ENCODE measurements around the gene HLA-E. TPM values are rescaled to one million over a fixed set of nuclear protein-coding genes. Genes with fewer than 3 reads are reported as not detected.
A peak's percentile ranks its signal among the peaks of the same experiment; 100 is the strongest.

The HLA-E gene
- total RNA-seq, 5 donors from 2014 or later (not counting 1 experiment from before 2014, with no cell fraction given) = 1,114 to 1,417 (median 1,253) TPM

- Mint-ChIP-seq H3K27me3 (peaks cover 82 to 89% of the 10 kb centered on the region in 2 donors), H3K4me3 (no peak overlapping the region), H3K9me3 (peaks cover 0 to 19% (median 12%) of the 10 kb centered on the region in 3 donors), H3K4me1 (peaks cover 31 to 42% (median 40%) of the 10 kb centered on the region in 3 donors), H3K27ac (no peak overlapping the region), H3K36me3 (peaks cover 5% of the 10 kb centered on the region)
- POLR2A ChIA-PET = no interaction called here
- Histone ChIP-seq H3K27ac (ENCODE audit: low read length) (no peak overlapping the region), H3K4me1 (ENCODE audit: control insufficient read depth in 1 of 2, extremely low read depth in 1 of 2, insufficient read depth in 2 of 2, low read length in 2 of 2) (peaks cover 17 to 38% of the 10 kb centered on the region in 2 experiments), H3K4me3 (ENCODE audit: control insufficient read depth in 1 of 2, extremely low read depth in 1 of 2, low read length in 1 of 2) (no peak overlapping the region), H3K27me3 (replicated peaks in 1 of 2; ENCODE audit: control insufficient read depth in 2 of 2, extremely low read depth in 1 of 2, insufficient read depth in 2 of 2, low read length in 1 of 2) (peaks cover 26 to 77% of the 10 kb centered on the region in 2 experiments), H3K36me3 (ENCODE audit: control insufficient read depth in 2 of 2, extremely low read depth in 1 of 2, insufficient read depth in 1 of 2, low read length in 1 of 2) (no peaks in the 10 kb centered on the region), H3K9me3 (peaks cover 4% of the 10 kb centered on the region)
- DNase-seq = no peak
- CTCF ChIA-PET = no interaction called here
- no peak for ATAC-seq (replicated peaks in 1 of 4)
- WGBS (ENCODE audit: insufficient coverage) = 53% methylated on average over 3 of the region's 5 CpGs
These were observed 28.3 kb upstream of the HLA-E start for GRCh38 chr6:30461055-30461454.

GRCh38 chr6:30462482-30462881 is 26.8 kb upstream of the HLA-E start:
- Histone ChIP-seq H3K4me3 (ENCODE audit: control insufficient read depth in 1 of 2, extremely low read depth in 1 of 2, low read length in 1 of 2) (no peak overlapping the region), H3K9me3 (peaks cover 4% of the 10 kb centered on the region), H3K4me1 (ENCODE audit: control insufficient read depth in 1 of 2, extremely low read depth in 1 of 2, insufficient read depth in 2 of 2, low read length in 2 of 2) (peaks cover 21 to 52% of the 10 kb centered on the region in 2 experiments), H3K27me3 (replicated peaks in 1 of 2; ENCODE audit: control insufficient read depth in 2 of 2, extremely low read depth in 1 of 2, insufficient read depth in 2 of 2, low read length in 1 of 2) (peaks cover 28 to 77% of the 10 kb centered on the region in 2 experiments), H3K36me3 (ENCODE audit: control insufficient read depth in 2 of 2, extremely low read depth in 1 of 2, insufficient read depth in 1 of 2, low read length in 1 of 2) (no peaks in the 10 kb centered on the region), H3K27ac (ENCODE audit: low read length) (no peak overlapping the region)
- POLR2A ChIA-PET = no interaction called here
- Mint-ChIP-seq H3K4me1 (peaks cover 40 to 52% (median 52%) of the 10 kb centered on the region in 3 donors), H3K27ac (no peak overlapping the region), H3K9me3 (peaks cover 0 to 19% (median 12%) of the 10 kb centered on the region in 3 donors), H3K27me3 (peaks cover 82 to 87% of the 10 kb centered on the region in 2 donors), H3K36me3 (peaks cover 5% of the 10 kb centered on the region), H3K4me3 (peak overlapping the region in 1 of 3 donors; percentile 81)
- DNase-seq (no peak), ATAC-seq (replicated peaks in 1 of 4) (no peak)
- CTCF ChIA-PET = no interaction called here
- 52% methylated on average over 6 of the region's 7 CpGs for WGBS (ENCODE audit: insufficient coverage)

- no peaks in the 10 kb centered on the region for H3K36me3 ChIP-seq (ENCODE audit: control insufficient read depth in 2 of 2, extremely low read depth in 1 of 2, insufficient read depth in 1 of 2, low read length in 1 of 2)
- no peak overlapping the region for H3K27ac Mint-ChIP-seq
- ATAC-seq (replicated peaks in 1 of 4) (peak in 3 of 4 experiments; percentile 8 to 39 (median 38)), DNase-seq (no peak)
- peaks cover 40 to 54% (median 52%) of the 10 kb centered on the region in 3 donors for H3K4me1 Mint-ChIP-seq
- H3K27ac ChIP-seq (ENCODE audit: low read length) = no peak overlapping the region
- ChIA-PET CTCF (interaction anchor here in 1 of 2 donors (0.7 to 1.3 kb wide), 3 partner anchors 10 to 149 kb away, joined by 3 to 4 read pairs (median 3); no protein-coding TSS in a partner anchor), POLR2A (no interaction called here)
- H3K27me3 ChIP-seq (replicated peaks in 1 of 2; ENCODE audit: control insufficient read depth in 2 of 2, extremely low read depth in 1 of 2, insufficient read depth in 2 of 2, low read length in 1 of 2) = peaks cover 25 to 78% of the 10 kb centered on the region in 2 experiments
- H3K4me3 ChIP-seq (ENCODE audit: control insufficient read depth in 1 of 2, extremely low read depth in 1 of 2, low read length in 1 of 2) = peak overlapping the region; percentile 0 to 35
- peaks cover 4% of the 10 kb centered on the region for H3K9me3 ChIP-seq
- WGBS (ENCODE audit: insufficient coverage) = no CpG with 5 or more reads among the region's 9 CpGs
- H3K36me3 Mint-ChIP-seq = peaks cover 5% of the 10 kb centered on the region
- H3K9me3 Mint-ChIP-seq = peaks cover 0 to 19% (median 12%) of the 10 kb centered on the region in 3 donors
- H3K4me1 ChIP-seq (ENCODE audit: control insufficient read depth in 1 of 2, extremely low read depth in 1 of 2, insufficient read depth in 2 of 2, low read length in 2 of 2) = peaks cover 21 to 53% of the 10 kb centered on the region in 2 experiments
- peaks cover 78 to 83% of the 10 kb centered on the region in 2 donors for H3K27me3 Mint-ChIP-seq
- peak overlapping the region in 1 of 3 donors; percentile 81 for H3K4me3 Mint-ChIP-seq
These were observed 26.1 kb upstream of the HLA-E start for GRCh38 chr6:30463242-30463641.

- H3K27me3 Mint-ChIP-seq = peaks cover 76 to 82% of the 10 kb centered on the region in 2 donors
- Histone ChIP-seq H3K27ac (ENCODE audit: low read length) (no peak overlapping the region), H3K4me3 (ENCODE audit: control insufficient read depth in 1 of 2, extremely low read depth in 1 of 2, low read length in 1 of 2) (peak overlapping the region; percentile 0 to 35), H3K9me3 (peaks cover 3% of the 10 kb centered on the region), H3K36me3 (ENCODE audit: control insufficient read depth in 2 of 2, extremely low read depth in 1 of 2, insufficient read depth in 1 of 2, low read length in 1 of 2) (no peaks in the 10 kb centered on the region), H3K27me3 (replicated peaks in 1 of 2; ENCODE audit: control insufficient read depth in 2 of 2, extremely low read depth in 1 of 2, insufficient read depth in 2 of 2, low read length in 1 of 2) (peaks cover 23 to 78% of the 10 kb centered on the region in 2 experiments), H3K4me1 (ENCODE audit: control insufficient read depth in 1 of 2, extremely low read depth in 1 of 2, insufficient read depth in 2 of 2, low read length in 2 of 2) (peaks cover 21 to 53% of the 10 kb centered on the region in 2 experiments)
- peaks cover 40 to 54% (median 52%) of the 10 kb centered on the region in 3 donors for H3K4me1 Mint-ChIP-seq
- peaks cover 0 to 15% (median 10%) of the 10 kb centered on the region in 3 donors for H3K9me3 Mint-ChIP-seq
- POLR2A ChIA-PET = no interaction called here
- DNase-seq = peak in 33 of 35 experiments; percentile 16 to 79 (median 48)
- H3K36me3 Mint-ChIP-seq = peaks cover 4% of the 10 kb centered on the region
- CTCF ChIA-PET = interaction anchor here in 1 of 2 donors (0.7 to 1.3 kb wide), 4 partner anchors 10 to 149 kb away, joined by 3 to 4 read pairs (median 3); no protein-coding TSS in a partner anchor
- no peak overlapping the region for H3K27ac Mint-ChIP-seq
- peak; percentile 40 to 70 (median 61) for ATAC-seq (replicated peaks in 1 of 4)
- H3K4me3 Mint-ChIP-seq = peak overlapping the region in 1 of 3 donors; percentile 81
- 7% methylated on average over 57 of the region's 64 CpGs for WGBS (ENCODE audit: insufficient coverage)
These were observed 25.4 kb upstream of the HLA-E start for GRCh38 chr6:30463651-30464618.

GRCh38 chr6:30465595-30466306 is 23.6 kb upstream of the HLA-E start:
- WGBS (ENCODE audit: insufficient coverage) = 0% methylated on average over 7 of the region's 13 CpGs
- DNase-seq (no peak), ATAC-seq (replicated peaks in 1 of 4) (no peak)
- no peak overlapping the region for H3K27ac ChIP-seq (ENCODE audit: low read length)
- H3K9me3 ChIP-seq = no peaks in the 10 kb centered on the region
- H3K36me3 Mint-ChIP-seq = no peaks in the 10 kb centered on the region
- H3K27ac Mint-ChIP-seq = no peak overlapping the region
- H3K9me3 Mint-ChIP-seq = no peaks in the 10 kb centered on the region
- H3K4me1 Mint-ChIP-seq = peaks cover 40 to 54% (median 52%) of the 10 kb centered on the region in 3 donors
- POLR2A ChIA-PET = interaction anchor here (0.5 to 0.8 kb wide), 2 partner anchors 9 to 248 kb away, joined by 3 to 4 read pairs; no protein-coding TSS in a partner anchor
- CTCF ChIA-PET = no interaction called here
- no peaks in the 10 kb centered on the region for H3K36me3 ChIP-seq (ENCODE audit: control insufficient read depth in 2 of 2, extremely low read depth in 1 of 2, insufficient read depth in 1 of 2, low read length in 1 of 2)
- peaks cover 35 to 70% of the 10 kb centered on the region in 2 experiments for H3K27me3 ChIP-seq (replicated peaks in 1 of 2; ENCODE audit: control insufficient read depth in 2 of 2, extremely low read depth in 1 of 2, insufficient read depth in 2 of 2, low read length in 1 of 2)
- peaks cover 21 to 53% of the 10 kb centered on the region in 2 experiments for H3K4me1 ChIP-seq (ENCODE audit: control insufficient read depth in 1 of 2, extremely low read depth in 1 of 2, insufficient read depth in 2 of 2, low read length in 2 of 2)
- peak overlapping the region in 1 of 2 donors; percentile 84 for H3K4me3 ChIP-seq (ENCODE audit: control insufficient read depth in 1 of 2, extremely low read depth in 1 of 2, low read length in 1 of 2)
- peak overlapping the region; percentile 53 to 81 (median 62) for H3K4me3 Mint-ChIP-seq
- peaks cover 72 to 78% of the 10 kb centered on the region in 2 donors for H3K27me3 Mint-ChIP-seq

- ChIA-PET CTCF (interaction anchor here (0.7 to 1.3 kb wide), 3 partner anchors 9 to 84 kb away, joined by 3 read pairs; no protein-coding TSS in a partner anchor), POLR2A (no interaction called here)
- Histone ChIP-seq H3K27ac (ENCODE audit: low read length) (no peak overlapping the region), H3K36me3 (ENCODE audit: control insufficient read depth in 2 of 2, extremely low read depth in 1 of 2, insufficient read depth in 1 of 2, low read length in 1 of 2) (no peaks in the 10 kb centered on the region), H3K4me1 (ENCODE audit: control insufficient read depth in 1 of 2, extremely low read depth in 1 of 2, insufficient read depth in 2 of 2, low read length in 2 of 2) (peaks cover 5 to 16% of the 10 kb centered on the region in 2 experiments), H3K9me3 (no peaks in the 10 kb centered on the region), H3K27me3 (replicated peaks in 1 of 2; ENCODE audit: control insufficient read depth in 2 of 2, extremely low read depth in 1 of 2, insufficient read depth in 2 of 2, low read length in 1 of 2) (peaks cover 18 to 32% of the 10 kb centered on the region in 2 experiments), H3K4me3 (ENCODE audit: control insufficient read depth in 1 of 2, extremely low read depth in 1 of 2, low read length in 1 of 2) (no peak overlapping the region)
- Mint-ChIP-seq H3K4me3 (no peak overlapping the region), H3K4me1 (peaks cover 8 to 12% (median 12%) of the 10 kb centered on the region in 3 donors), H3K27ac (no peak overlapping the region), H3K9me3 (no peaks in the 10 kb centered on the region), H3K27me3 (peaks cover 59 to 67% of the 10 kb centered on the region in 2 donors), H3K36me3 (peaks cover 4% of the 10 kb centered on the region)
- DNase-seq (no peak), ATAC-seq (replicated peaks in 1 of 4) (no peak)
- no CpG with 5 or more reads among the region's 1 CpG for WGBS (ENCODE audit: insufficient coverage)
These were observed 18.3 kb upstream of the HLA-E start for GRCh38 chr6:30470968-30471367.
